HL-60 (cell line): ENCODE data around the gene OR5K4.

Source experiments
- DNase-seq, 2 experiments: peaks; one replicate each; pipeline ENCODE4 v3.0.0-alpha.2; 2010 to 2020; ENCODE audit warnings: low read depth in 1 of 2, low spot score in 1 of 2
- H3K27ac ChIP-seq: fragments of 250-450 bp; sonication (Bioruptor Pico); replicated peaks from 2 replicates; pipeline ENCODE4 v1.5.1; 2020; ENCODE audit warnings: mild to moderate bottlenecking, moderate library complexity
- H3K27me3 ChIP-seq: fragments of 250-450 bp; sonication (Bioruptor Pico); 2 replicates; pipeline ENCODE4 v1.5.1; 2021; ENCODE audit warnings: mild to moderate bottlenecking, moderate library complexity; ENCODE audit not compliant: insufficient read depth, poor library complexity, severe bottlenecking
- H3K4me3 ChIP-seq: replicated peaks from 2 replicates; pipeline ENCODE4 v1.5.1; 2011; ENCODE audit warnings: mild to moderate bottlenecking, control low read depth, low read length; ENCODE audit not compliant: insufficient read depth
- CTCF ChIP-seq: IDR thresholded peaks from one replicate; pipeline ENCODE4 v1.5.1; 2011; ENCODE audit warnings: low read length, control low read depth, inconsistent platforms; ENCODE audit not compliant: insufficient read depth
- GABPA ChIP-seq: IDR thresholded peaks from 2 replicates; pipeline ENCODE4 v1.6.1; 2012; ENCODE audit warnings: low read depth
- POLR2AphosphoS5 ChIP-seq: IDR thresholded peaks from 2 replicates; pipeline ENCODE4 v1.6.1; 2012; ENCODE audit warnings: low read depth
- REST ChIP-seq: IDR thresholded peaks from 2 replicates; pipeline ENCODE4 v1.6.1; 2012; ENCODE audit warnings: low read depth; ENCODE audit not compliant: insufficient replicate concordance
- SPI1 ChIP-seq: IDR thresholded peaks from 2 replicates; pipeline ENCODE4 v1.6.1; 2012; ENCODE audit warnings: low read depth, mild to moderate bottlenecking, borderline replicate concordance

Gene OR5K4

GRCh38 chr3:98367464-98368246 lies 14.0 kb downstream of the OR5K4 start:
- Histone ChIP-seq H3K4me3 (no peak overlapping the region), H3K27ac (no peak overlapping the region), H3K27me3 (no peaks in the 10 kb centered on the region)
- TF ChIP-seq REST = no peak
- TF ChIP-seq GABPA = no peak
- no peak for TF ChIP-seq SPI1
- no peak for DNase-seq

GRCh38 chr3:98371186-98371585 lies 17.5 kb downstream of the OR5K4 start:
- H3K27me3 ChIP-seq = no peaks in the 10 kb centered on the region
- H3K27ac ChIP-seq = no peak overlapping the region
- TF ChIP-seq POLR2AphosphoS5 = no peak
- no peak for TF ChIP-seq CTCF
- TF ChIP-seq SPI1 = no peak
- TF ChIP-seq REST = no peak
- no peak for TF ChIP-seq GABPA
- DNase-seq = no peak
- H3K4me3 ChIP-seq = no peak overlapping the region

GRCh38 chr3:98371853-98372252 lies 18.2 kb downstream of the OR5K4 start:
- no peak for DNase-seq
- H3K4me3 ChIP-seq = no peak overlapping the region
- H3K27me3 ChIP-seq = no peaks in the 10 kb centered on the region
- TF ChIP-seq SPI1 (no peak), GABPA (no peak), CTCF (no peak), POLR2AphosphoS5 (no peak), REST (no peak)
- no peak overlapping the region for H3K27ac ChIP-seq
